OCI-LY7 (cell line): Measurements from ENCODE around the gene SPRING1.

ENCODE experiments used
- EZH2phosphoT487 ChIP-seq: fragments of 200-600 bp; sonication (generic); IDR thresholded peaks from 2 replicates; pipeline ENCODE4 v1.6.1; 2018; ENCODE audit warnings: low read depth, borderline replicate concordance, mild to moderate bottlenecking, mixed run types, antibody characterized with exemption, low read length, moderate library complexity, mixed read lengths
- TF ChIP-seq, protein P1 (sequence below): fragments of 200-600 bp; sonication (generic); conservative IDR thresholded peaks from 2 replicates; pipeline ENCODE4 v1.5.1; 2014; ENCODE audit warnings: mild to moderate bottlenecking, antibody characterized with exemption, low read length, moderate library complexity, mixed read lengths

DNA sequence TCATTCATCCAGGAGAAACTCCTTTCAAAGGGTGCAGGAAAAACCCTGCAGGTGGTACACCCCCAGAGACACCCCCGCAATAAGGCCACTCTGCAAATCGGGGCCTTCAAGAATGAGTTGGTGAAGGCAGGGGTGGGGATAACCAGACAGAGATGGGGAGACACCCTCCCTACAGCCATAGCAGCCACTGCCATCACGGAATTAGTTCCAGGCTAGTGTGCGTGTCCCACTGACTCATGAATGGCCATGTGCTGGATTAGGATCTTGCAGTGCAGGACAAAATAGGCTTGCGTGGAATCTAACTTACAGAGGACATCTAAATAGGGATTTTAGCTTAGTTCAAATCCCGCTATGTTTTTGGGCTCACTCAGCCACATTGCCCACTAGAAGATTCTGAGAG, 37.8 kb downstream of the SPRING1 start:
- TF ChIP-seq, protein P1, sequence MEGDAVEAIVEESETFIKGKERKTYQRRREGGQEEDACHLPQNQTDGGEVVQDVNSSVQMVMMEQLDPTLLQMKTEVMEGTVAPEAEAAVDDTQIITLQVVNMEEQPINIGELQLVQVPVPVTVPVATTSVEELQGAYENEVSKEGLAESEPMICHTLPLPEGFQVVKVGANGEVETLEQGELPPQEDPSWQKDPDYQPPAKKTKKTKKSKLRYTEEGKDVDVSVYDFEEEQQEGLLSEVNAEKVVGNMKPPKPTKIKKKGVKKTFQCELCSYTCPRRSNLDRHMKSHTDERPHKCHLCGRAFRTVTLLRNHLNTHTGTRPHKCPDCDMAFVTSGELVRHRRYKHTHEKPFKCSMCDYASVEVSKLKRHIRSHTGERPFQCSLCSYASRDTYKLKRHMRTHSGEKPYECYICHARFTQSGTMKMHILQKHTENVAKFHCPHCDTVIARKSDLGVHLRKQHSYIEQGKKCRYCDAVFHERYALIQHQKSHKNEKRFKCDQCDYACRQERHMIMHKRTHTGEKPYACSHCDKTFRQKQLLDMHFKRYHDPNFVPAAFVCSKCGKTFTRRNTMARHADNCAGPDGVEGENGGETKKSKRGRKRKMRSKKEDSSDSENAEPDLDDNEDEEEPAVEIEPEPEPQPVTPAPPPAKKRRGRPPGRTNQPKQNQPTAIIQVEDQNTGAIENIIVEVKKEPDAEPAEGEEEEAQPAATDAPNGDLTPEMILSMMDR: no peak
- no peak for TF ChIP-seq EZH2phosphoT487
